ENCODE results near the gene FGD6. TPM values are rescaled to one million over a fixed set of nuclear protein-coding genes. Genes with fewer than 3 reads are reported as not detected.

The FGD6 gene
- total RNA-seq, 4 donors from 2014 or later, result 25.0 to 37.0 (median 32.1) TPM

DNA sequence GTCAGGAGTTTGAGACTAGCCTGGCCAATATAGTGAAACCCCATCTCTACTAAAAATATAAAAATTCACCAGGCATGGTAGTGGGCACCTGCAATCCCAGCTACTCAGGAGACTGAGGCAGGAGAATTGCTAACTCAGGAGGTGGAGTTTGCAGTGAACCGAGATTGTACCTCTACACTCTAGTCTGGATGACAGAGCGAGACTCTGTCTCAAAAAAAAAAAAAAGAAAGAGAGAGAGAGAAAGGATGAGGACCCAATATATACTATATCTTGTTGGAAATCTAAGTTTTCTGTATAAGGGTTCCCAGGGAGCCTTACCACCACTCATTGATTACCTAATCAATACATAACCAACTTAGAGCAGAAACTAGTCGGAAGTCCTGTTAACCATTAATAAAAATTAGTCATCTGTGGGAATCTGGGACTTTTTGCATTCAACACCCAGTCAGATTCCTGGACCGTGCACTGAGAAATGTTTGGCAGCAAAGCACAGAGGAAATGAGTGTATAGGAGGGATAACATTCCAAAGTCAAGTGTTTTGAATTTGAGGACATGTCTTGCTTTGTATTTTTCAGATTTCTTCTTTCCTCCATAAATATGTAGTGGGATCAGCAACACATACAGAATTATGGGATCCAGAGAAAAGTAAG is 99.0 kb downstream of the FGD6 start:
- H3K27ac ChIP-seq, result peak overlapping the region in 1 of 4 donors; percentile 6
- peaks cover 0 to 25% (median 13%) of the 10 kb centered on the region in 4 donors for H3K4me1 ChIP-seq
- in situ Hi-C loops (cut with MboI; ENCODE audit: low pct_ligation_motif_present in 1 of 4, low pct_unique_long_range_greater_than_20kb in 1 of 4, low sequenced_read_pairs in 3 of 4), result loop anchor here (5.0 to 25.0 kb wide), 4 partner anchors 217 to 417 kb away; no protein-coding TSS in a partner anchor

DNA sequence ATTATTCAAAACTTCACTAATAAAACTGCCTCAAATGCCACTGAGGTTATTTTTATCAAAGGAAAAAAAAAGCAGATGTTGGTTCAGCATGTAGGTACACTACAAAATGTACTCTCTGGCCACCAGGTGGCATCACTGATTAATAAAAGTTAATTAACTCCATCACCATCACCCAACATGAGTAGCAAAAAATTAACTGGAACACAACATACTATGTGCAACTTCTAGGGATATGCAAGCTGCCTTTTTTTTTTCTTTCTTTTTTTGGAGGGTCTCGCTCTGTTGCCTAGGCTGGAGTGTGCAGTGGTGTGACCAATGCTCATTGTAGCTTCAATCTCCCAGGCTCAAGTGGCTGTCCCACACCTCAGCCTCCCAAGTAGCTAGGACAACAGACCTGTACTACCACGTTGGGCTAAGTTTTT is 100.1 kb downstream of the FGD6 start:
- no peaks in the 10 kb centered on the region for H3K36me3 ChIP-seq
- H3K4me1 ChIP-seq, result peaks cover 0 to 25% (median 13%) of the 10 kb centered on the region in 4 donors
- H3K27me3 ChIP-seq, result no peaks in the 10 kb centered on the region
- no peaks in the 10 kb centered on the region for H3K9me3 ChIP-seq
- intact Hi-C loops (cut with DNase I; ENCODE audit: low total_unique reads) (loop anchor here (5.0 to 10.0 kb wide), 2 partner anchors 220 to 418 kb away; no protein-coding TSS in a partner anchor), in situ Hi-C loops (cut with MboI; ENCODE audit: low pct_ligation_motif_present in 1 of 4, low pct_unique_long_range_greater_than_20kb in 1 of 4, low sequenced_read_pairs in 3 of 4) (loop anchor here (5.0 to 25.0 kb wide), 4 partner anchors 218 to 418 kb away; no protein-coding TSS in a partner anchor)
- peak; percentile 66 for DNase-seq
- H3K4me3 ChIP-seq, result no peak overlapping the region
- TF ChIP-seq EP300 (IDR thresholded peaks at IDR 0.05; ENCODE audit: low read depth) (no peak), POLR2A (IDR thresholded peaks at IDR 0.05) (no peak), POLR2AphosphoS5 (IDR thresholded peaks at IDR 0.05) (peak in 2 of 3 donors; percentile 24 to 42)
- TF ChIP-seq, protein P1, sequence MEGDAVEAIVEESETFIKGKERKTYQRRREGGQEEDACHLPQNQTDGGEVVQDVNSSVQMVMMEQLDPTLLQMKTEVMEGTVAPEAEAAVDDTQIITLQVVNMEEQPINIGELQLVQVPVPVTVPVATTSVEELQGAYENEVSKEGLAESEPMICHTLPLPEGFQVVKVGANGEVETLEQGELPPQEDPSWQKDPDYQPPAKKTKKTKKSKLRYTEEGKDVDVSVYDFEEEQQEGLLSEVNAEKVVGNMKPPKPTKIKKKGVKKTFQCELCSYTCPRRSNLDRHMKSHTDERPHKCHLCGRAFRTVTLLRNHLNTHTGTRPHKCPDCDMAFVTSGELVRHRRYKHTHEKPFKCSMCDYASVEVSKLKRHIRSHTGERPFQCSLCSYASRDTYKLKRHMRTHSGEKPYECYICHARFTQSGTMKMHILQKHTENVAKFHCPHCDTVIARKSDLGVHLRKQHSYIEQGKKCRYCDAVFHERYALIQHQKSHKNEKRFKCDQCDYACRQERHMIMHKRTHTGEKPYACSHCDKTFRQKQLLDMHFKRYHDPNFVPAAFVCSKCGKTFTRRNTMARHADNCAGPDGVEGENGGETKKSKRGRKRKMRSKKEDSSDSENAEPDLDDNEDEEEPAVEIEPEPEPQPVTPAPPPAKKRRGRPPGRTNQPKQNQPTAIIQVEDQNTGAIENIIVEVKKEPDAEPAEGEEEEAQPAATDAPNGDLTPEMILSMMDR (IDR thresholded peaks at IDR 0.05), result peak; percentile 66 to 87 (median 78)
- H3K27ac ChIP-seq, result peak overlapping the region; percentile 30 to 60 (median 52)
- 38 to 60% methylated on average over 1 to 2 of the region's 2 CpGs for WGBS, 2 donors (ENCODE audit: low coverage in 1 of 2)

More for the DNA sequence above, 99.0 kb downstream of the FGD6 start:
- 70 to 78% methylated on average over 3 to 4 of the region's 4 CpGs for WGBS, 2 donors (ENCODE audit: low coverage in 1 of 2)
- Histone ChIP-seq H3K4me3 (no peak overlapping the region), H3K9me3 (no peaks in the 10 kb centered on the region), H3K27me3 (no peaks in the 10 kb centered on the region), H3K36me3 (no peaks in the 10 kb centered on the region)
- intact Hi-C loops (cut with DNase I; ENCODE audit: low total_unique reads), result loop anchor here (5.0 to 10.0 kb wide), 2 partner anchors 219 to 417 kb away; no protein-coding TSS in a partner anchor
- no peak for TF ChIP-seq POLR2A (IDR thresholded peaks at IDR 0.05)
- TF ChIP-seq, protein P1 (IDR thresholded peaks at IDR 0.05), result no peak
- no peak for TF ChIP-seq EP300 (IDR thresholded peaks at IDR 0.05; ENCODE audit: low read depth)
- TF ChIP-seq POLR2AphosphoS5 (IDR thresholded peaks at IDR 0.05), result no peak
- DNase-seq, result no peak

DNA sequence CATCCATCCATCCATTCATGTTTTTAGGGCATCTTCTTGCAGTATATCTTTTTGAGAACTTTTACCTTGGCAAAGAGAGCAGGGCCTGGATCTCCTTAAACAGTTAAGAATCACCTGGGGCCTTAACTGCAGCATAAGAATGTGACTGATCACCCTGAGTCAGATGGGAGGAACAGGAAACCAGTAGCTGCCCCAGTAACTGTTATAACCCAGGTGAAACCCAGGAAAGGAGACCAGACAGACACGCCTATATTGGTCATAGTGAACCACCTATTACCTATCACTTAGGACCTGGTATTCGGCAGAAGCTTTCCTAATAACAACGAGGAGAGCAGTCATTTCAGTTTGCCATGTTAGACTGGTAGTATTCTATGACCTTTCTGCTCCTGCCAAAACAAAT is 100.5 kb downstream of the FGD6 start:
- no peak overlapping the region for H3K4me3 ChIP-seq
- no peak for TF ChIP-seq POLR2A (IDR thresholded peaks at IDR 0.05)
- TF ChIP-seq, protein P1 (IDR thresholded peaks at IDR 0.05), result no peak
- TF ChIP-seq EP300 (IDR thresholded peaks at IDR 0.05; ENCODE audit: low read depth), result no peak
- TF ChIP-seq POLR2AphosphoS5 (IDR thresholded peaks at IDR 0.05), result no peak
- H3K27me3 ChIP-seq, result no peaks in the 10 kb centered on the region
- WGBS, 2 donors (ENCODE audit: low coverage in 1 of 2), result 34% methylated on average over 3 of the region's 3 CpGs; no CpG with 5 or more reads in 1 of the 2 donors
- peak overlapping the region; percentile 30 to 60 (median 52) for H3K27ac ChIP-seq
- in situ Hi-C loops (cut with MboI; ENCODE audit: low pct_ligation_motif_present in 1 of 4, low pct_unique_long_range_greater_than_20kb in 1 of 4, low sequenced_read_pairs in 3 of 4) (loop anchor here (5.0 to 25.0 kb wide), 4 partner anchors 218 to 418 kb away; no protein-coding TSS in a partner anchor), intact Hi-C loops (cut with DNase I; ENCODE audit: low total_unique reads) (loop anchor here (5.0 to 10.0 kb wide), 2 partner anchors 221 to 418 kb away; no protein-coding TSS in a partner anchor)
- no peak for DNase-seq
- H3K36me3 ChIP-seq, result no peaks in the 10 kb centered on the region
- peaks cover 0 to 25% (median 13%) of the 10 kb centered on the region in 4 donors for H3K4me1 ChIP-seq
- no peaks in the 10 kb centered on the region for H3K9me3 ChIP-seq

DNA sequence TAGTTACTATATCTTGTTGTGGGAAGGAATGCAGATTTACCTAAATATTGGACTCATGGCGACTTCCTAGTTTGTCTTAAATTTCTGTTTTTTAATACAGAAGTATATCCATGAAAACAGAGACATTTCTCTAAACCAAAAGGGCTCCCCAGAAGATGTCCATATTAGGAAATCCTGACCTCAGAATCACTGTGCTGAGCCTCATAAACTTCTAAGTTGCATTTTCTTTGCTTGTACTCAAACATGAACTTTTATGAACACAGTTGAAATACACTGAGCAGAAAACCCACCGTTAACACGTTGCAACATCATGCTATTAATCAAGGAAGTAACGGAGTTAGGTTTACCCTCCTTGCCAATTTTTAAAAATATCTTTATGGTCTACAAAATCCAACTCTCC is 100.9 kb downstream of the FGD6 start:
- Histone ChIP-seq H3K4me1 (peaks cover 0 to 25% (median 13%) of the 10 kb centered on the region in 4 donors), H3K27me3 (no peaks in the 10 kb centered on the region), H3K9me3 (no peaks in the 10 kb centered on the region), H3K36me3 (no peaks in the 10 kb centered on the region), H3K4me3 (no peak overlapping the region), H3K27ac (peak overlapping the region; percentile 30 to 60 (median 52))
- no peak for DNase-seq
- TF ChIP-seq POLR2AphosphoS5 (IDR thresholded peaks at IDR 0.05), result no peak
- 24 to 56% methylated on average over 4 of the region's 4 CpGs for WGBS, 2 donors (ENCODE audit: low coverage in 1 of 2)
- intact Hi-C loops (cut with DNase I; ENCODE audit: low total_unique reads), result loop anchor here (5.0 to 10.0 kb wide), 2 partner anchors 221 to 418 kb away; no protein-coding TSS in a partner anchor
- in situ Hi-C loops (cut with MboI; ENCODE audit: low pct_ligation_motif_present in 1 of 4, low pct_unique_long_range_greater_than_20kb in 1 of 4, low sequenced_read_pairs in 3 of 4), result loop anchor here (5.0 to 25.0 kb wide), 4 partner anchors 218 to 418 kb away; no protein-coding TSS in a partner anchor

Measured in transverse colon (tissue), 4 donors.